Body of pancreas (tissue), 4 donors: ENCODE data around the gene ZBTB20. TPM values are rescaled to one million over a fixed set of nuclear protein-coding genes. Genes with fewer than 3 reads are reported as not detected.

Experiments used
- ATAC-seq: fragments of 150-250 bp; one replicate; pipeline ENCODE4 v1.9.1; 2016
- DNase-seq, 4 donors: peaks; one replicate each; pipeline ENCODE4 v3.0.0-alpha.2; 2019
- H3K27ac ChIP-seq, 4 donors: fragments of 200-600 bp; sonication (generic); 1 replicate in 3 of 4; 2 replicates in 1 of 4; pipeline versions ENCODE4 v1.5.1 to v1.6.1; 2016 to 2019; ENCODE audit warnings: mild to moderate bottlenecking in 1 of 4, mixed read lengths in 1 of 4, moderate library complexity in 1 of 4
- H3K27me3 ChIP-seq, 2 donors: fragments of 200-600 bp; sonication (generic); one replicate each; pipeline ENCODE4 v1.6.0; 2016; ENCODE audit warnings: mild to moderate bottlenecking in 1 of 2
- H3K36me3 ChIP-seq, 2 donors: fragments of 200-600 bp; sonication (generic); replicated peaks in 1 of 2; 2 replicates each; pipeline ENCODE4 v1.5.1; 2016; ENCODE audit warnings: low read depth in 2 of 2; ENCODE audit not compliant: insufficient read depth in 1 of 2
- H3K4me1 ChIP-seq: fragments of 200-600 bp; sonication (generic); one replicate; pipeline ENCODE4 v1.6.0; 2016
- H3K4me3 ChIP-seq, 2 donors: fragments of 200-600 bp; sonication (generic); 1 replicate in 1 of 2; 2 replicates in 1 of 2; pipeline ENCODE4 v1.5.1; 2016 to 2019
- H3K9me3 ChIP-seq, 3 donors: fragments of 200-600 bp; sonication (generic); 1 replicate in 2 of 3; 2 replicates in 1 of 3; pipeline ENCODE4 v1.5.1; 2016
- POLR2A ChIP-seq, 3 donors: fragments of 450-650 bp; IDR thresholded peaks; one replicate each; pipeline ENCODE4 v1.6.1; 2016; ENCODE audit warnings: antibody characterized with exemption in 3 of 3, mild to moderate bottlenecking in 2 of 3
- WGBS, 2 donors: methylation state at CpG; one replicate each; pipeline ENCODE4 v1.1.5; 2017; 5-methylcytosine and 5-hydroxymethylcytosine counted together
- intact Hi-C: fragments of 100-400 bp; cut with DNase I; formaldehyde crosslinking; loops from one replicate; pipeline ENCODE4 v1.15.1; 2023
- total RNA-seq, 2 donors: library from RNA; depleted of rRNA; stranded (reverse); fragments of >200 nt; gene quantifications; one replicate each; pipeline ENCODE4 v1.1.0, GENCODE V29; 2016
- TF ChIP-seq, protein P1 (sequence below), 7 experiments: fragments of 450-650 bp in 4 of 7; fragments of 200-600 bp in 3 of 7; sonication (generic) in 3 of 7; IDR thresholded peaks; one replicate each; pipeline ENCODE4 v1.5.1; 2016 to 2019; ENCODE audit warnings: antibody characterized with exemption in 7 of 7

The ZBTB20 gene
- total RNA-seq, 2 donors from 2014 or later, result 48.3 to 77.1 TPM

DNA sequence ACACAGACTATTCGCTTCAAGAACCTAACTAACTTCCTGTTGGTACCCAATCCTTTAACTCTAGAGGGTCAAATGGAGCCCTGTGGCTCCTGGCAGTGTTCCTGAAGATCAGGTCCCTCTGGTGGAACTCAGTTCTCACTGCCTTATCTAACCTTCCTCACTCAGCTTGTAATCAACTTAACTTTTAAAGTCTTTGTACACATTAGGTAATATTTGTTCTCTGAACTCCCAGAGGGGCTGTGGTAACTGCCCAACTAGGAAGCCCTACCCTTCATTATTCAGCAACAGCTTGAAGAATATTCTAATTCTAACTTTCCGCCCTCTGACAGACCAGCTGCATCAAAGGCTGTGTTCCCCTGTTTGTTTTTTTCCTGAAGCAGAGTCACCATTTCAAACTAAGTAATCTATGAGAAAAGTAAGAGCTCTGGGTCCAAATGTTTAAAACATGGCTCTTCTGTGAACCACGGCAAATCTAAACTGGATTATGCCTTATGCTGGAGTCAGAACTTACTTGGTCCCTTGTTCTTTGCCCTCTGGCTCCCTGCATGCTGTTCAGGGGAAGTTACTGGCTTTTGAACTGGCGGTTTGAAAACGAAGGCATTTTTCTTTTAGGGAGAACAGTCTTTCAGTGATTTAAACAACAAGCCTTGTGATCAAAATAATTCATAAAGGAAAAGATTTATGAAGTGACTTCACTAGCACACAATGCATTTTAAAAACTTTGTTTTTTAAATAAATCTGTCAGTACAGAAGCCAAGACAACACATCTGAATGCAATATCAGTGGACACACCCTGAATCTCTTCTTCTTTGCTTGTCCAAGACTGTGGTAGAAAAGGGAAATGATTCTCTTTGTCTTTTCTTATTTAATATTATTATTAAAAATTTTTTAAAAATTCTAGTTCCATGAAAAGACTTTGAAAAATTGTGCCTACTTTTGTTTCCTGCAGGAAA lies 487.7 kb downstream of the ZBTB20 start:
- intact Hi-C loops, result no loop called here
- WGBS, 2 donors, result 77 to 82% methylated on average over 5 of the region's 5 CpGs
- peaks cover 17% of the 10 kb centered on the region for H3K4me1 ChIP-seq
- H3K36me3 ChIP-seq, result no peaks in the 10 kb centered on the region
- TF ChIP-seq POLR2A (IDR thresholded peaks at IDR 0.05), result no peak
- TF ChIP-seq, protein P1, sequence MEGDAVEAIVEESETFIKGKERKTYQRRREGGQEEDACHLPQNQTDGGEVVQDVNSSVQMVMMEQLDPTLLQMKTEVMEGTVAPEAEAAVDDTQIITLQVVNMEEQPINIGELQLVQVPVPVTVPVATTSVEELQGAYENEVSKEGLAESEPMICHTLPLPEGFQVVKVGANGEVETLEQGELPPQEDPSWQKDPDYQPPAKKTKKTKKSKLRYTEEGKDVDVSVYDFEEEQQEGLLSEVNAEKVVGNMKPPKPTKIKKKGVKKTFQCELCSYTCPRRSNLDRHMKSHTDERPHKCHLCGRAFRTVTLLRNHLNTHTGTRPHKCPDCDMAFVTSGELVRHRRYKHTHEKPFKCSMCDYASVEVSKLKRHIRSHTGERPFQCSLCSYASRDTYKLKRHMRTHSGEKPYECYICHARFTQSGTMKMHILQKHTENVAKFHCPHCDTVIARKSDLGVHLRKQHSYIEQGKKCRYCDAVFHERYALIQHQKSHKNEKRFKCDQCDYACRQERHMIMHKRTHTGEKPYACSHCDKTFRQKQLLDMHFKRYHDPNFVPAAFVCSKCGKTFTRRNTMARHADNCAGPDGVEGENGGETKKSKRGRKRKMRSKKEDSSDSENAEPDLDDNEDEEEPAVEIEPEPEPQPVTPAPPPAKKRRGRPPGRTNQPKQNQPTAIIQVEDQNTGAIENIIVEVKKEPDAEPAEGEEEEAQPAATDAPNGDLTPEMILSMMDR (IDR thresholded peaks at IDR 0.05), result no peak
- H3K27ac ChIP-seq, result peak overlapping the region in 1 of 4 donors; percentile 31
- ATAC-seq (peak; percentile 30), DNase-seq (no peak)
- no peak overlapping the region for H3K4me3 ChIP-seq
- H3K27me3 ChIP-seq, result no peaks in the 10 kb centered on the region
- H3K9me3 ChIP-seq, result no peaks in the 10 kb centered on the region

DNA sequence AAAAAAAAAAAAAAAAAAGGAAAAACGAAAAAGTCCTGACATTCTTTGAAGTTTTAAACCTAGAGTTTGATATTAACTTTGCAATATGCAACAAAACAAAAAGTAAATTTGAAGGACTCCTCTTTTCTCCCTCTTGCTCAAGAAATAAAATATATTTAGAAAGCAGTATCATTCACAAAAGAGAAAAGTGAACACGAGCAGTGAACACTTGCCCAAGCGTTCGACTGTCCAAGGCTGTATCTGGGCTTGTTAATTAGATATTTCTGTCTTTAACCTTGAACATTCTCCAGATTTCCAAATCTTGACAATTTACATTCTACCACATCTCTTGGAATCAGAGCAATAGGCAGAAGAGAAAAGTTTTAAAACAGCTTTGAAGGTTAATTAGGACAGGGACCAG lies 495.5 kb downstream of the ZBTB20 start:
- intact Hi-C loops, result no loop called here
- Histone ChIP-seq H3K27ac (no peak overlapping the region), H3K27me3 (no peaks in the 10 kb centered on the region), H3K4me1 (peaks cover 7% of the 10 kb centered on the region), H3K9me3 (no peaks in the 10 kb centered on the region), H3K4me3 (no peak overlapping the region), H3K36me3 (no peaks in the 10 kb centered on the region)
- DNase-seq, result no peak
- WGBS, 2 donors, result 43 to 47% methylated on average over 4 of the region's 4 CpGs
- ATAC-seq, result no peak
- no peak for TF ChIP-seq POLR2A (IDR thresholded peaks at IDR 0.05)
- TF ChIP-seq, protein P1 (IDR thresholded peaks at IDR 0.05), result no peak

DNA sequence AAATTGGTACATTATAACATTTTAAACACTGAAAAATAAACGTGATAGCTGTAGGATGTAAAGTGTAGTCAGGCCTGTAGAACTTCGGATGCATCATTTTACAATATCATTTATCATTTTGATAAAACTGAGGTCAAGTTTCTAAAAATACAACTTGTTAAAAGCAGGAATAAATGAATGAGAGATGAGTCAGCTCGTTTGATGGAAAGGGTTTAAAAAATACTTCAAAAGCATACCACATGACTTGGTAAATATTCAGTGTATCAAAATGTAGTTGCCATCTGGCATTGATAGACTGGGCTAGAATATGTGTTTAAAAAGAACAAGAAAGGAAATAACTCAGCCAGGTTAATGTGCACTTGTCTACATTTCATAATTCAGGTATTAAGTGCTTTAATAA lies 496.3 kb downstream of the ZBTB20 start:
- peaks cover 7% of the 10 kb centered on the region for H3K4me1 ChIP-seq
- intact Hi-C loops, result no loop called here
- ATAC-seq (no peak), DNase-seq (no peak)
- H3K27ac ChIP-seq, result peak overlapping the region in 1 of 4 donors; percentile 13
- no peaks in the 10 kb centered on the region for H3K36me3 ChIP-seq
- H3K27me3 ChIP-seq, result no peaks in the 10 kb centered on the region
- no peak overlapping the region for H3K4me3 ChIP-seq
- TF ChIP-seq, protein P1 (IDR thresholded peaks at IDR 0.05), result no peak
- no peak for TF ChIP-seq POLR2A (IDR thresholded peaks at IDR 0.05)
- 25 to 32% methylated on average over 3 of the region's 3 CpGs for WGBS, 2 donors
- no peaks in the 10 kb centered on the region for H3K9me3 ChIP-seq

DNA sequence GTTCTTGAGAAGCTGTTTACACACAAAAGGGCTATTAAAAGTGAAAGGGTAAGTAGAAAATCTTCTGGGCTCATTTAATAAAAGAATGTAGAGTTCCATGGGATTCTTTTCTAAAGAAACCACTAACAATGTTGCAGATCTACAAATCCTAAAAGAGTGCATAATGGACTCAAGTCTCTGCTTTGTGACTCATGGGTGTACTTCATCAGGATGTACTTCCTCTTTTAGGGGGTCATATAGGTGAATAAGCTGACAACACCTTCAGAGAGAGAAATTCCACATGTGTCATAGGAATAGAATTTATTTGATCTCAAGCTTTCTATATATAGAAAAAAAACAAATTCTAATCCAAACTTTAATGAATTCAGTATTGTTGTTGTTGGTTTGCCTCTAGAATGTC lies 497.8 kb downstream of the ZBTB20 start:
- Histone ChIP-seq H3K27ac (no peak overlapping the region), H3K4me1 (peaks cover 7% of the 10 kb centered on the region), H3K4me3 (no peak overlapping the region), H3K27me3 (no peaks in the 10 kb centered on the region), H3K9me3 (peaks cover 0 to under 1% (median 0%) of the 10 kb centered on the region in 3 donors), H3K36me3 (no peaks in the 10 kb centered on the region)
- ATAC-seq (no peak), DNase-seq (no peak)
- TF ChIP-seq POLR2A (IDR thresholded peaks at IDR 0.05), result no peak
- TF ChIP-seq, protein P1 (IDR thresholded peaks at IDR 0.05), result no peak
- intact Hi-C loops, result no loop called here
